Measurements from ENCODE around the gene RPP14.
"Not testable (repeated sequence)": the region's sequence is repeated elsewhere in the genome, so short reads cannot be mapped to it uniquely, and the experiment has no call there.

The RPP14 gene

GRCh38 chr3:58305882-58306711, at the start of gene RPP14, which contains the start of gene HTD2:
TSS of gene RPP14 (plus strand) at chr3:58306245. CDS start at chr3:58310330, 4,085 bp downstream.
TSS of gene HTD2 (plus strand) at chr3:58306520. CDS start at chr3:58317614, 11,094 bp downstream.
- DNase-seq, result peak; percentile 72

- no peak for DNase-seq
Observed at GRCh38 chr3:58256511-58256910, 49.5 kb upstream of the RPP14 start.

- no peak for DNase-seq
Observed at GRCh38 chr3:58258392-58259055, 47.5 kb upstream of the RPP14 start.

- no peak for DNase-seq
Observed at GRCh38 chr3:58260261-58260731, 45.7 kb upstream of the RPP14 start.

GRCh38 chr3:58260733-58261132, 45.3 kb upstream of the RPP14 start:
- no peak for DNase-seq

GRCh38 chr3:58261954-58262666, 43.9 kb upstream of the RPP14 start:
- DNase-seq, result no peak

GRCh38 chr3:58266577-58266976, 39.5 kb upstream of the RPP14 start:
- no peak for DNase-seq

GRCh38 chr3:58267543-58267942, 38.5 kb upstream of the RPP14 start:
- not testable (repeated sequence) for DNase-seq

- DNase-seq, result no peak
Observed at GRCh38 chr3:58269356-58269755, 36.7 kb upstream of the RPP14 start.

- no peak for DNase-seq
Observed at GRCh38 chr3:58270485-58270884, 35.6 kb upstream of the RPP14 start.

GRCh38 chr3:58271901-58272501, 34.0 kb upstream of the RPP14 start:
- DNase-seq, result no peak

- DNase-seq, result no peak
Observed at GRCh38 chr3:58272891-58273290, 33.2 kb upstream of the RPP14 start.

GRCh38 chr3:58273362-58273761, 32.7 kb upstream of the RPP14 start:
- not testable (repeated sequence) for DNase-seq

GRCh38 chr3:58274027-58274614, 31.9 kb upstream of the RPP14 start:
- no peak for DNase-seq

GRCh38 chr3:58281069-58281468, 25.0 kb upstream of the RPP14 start:
- no peak for DNase-seq

GRCh38 chr3:58285334-58285733, 20.7 kb upstream of the RPP14 start:
- no peak for DNase-seq

GRCh38 chr3:58287354-58287753, 18.7 kb upstream of the RPP14 start:
- DNase-seq, result no peak

GRCh38 chr3:58288011-58288728, 17.9 kb upstream of the RPP14 start:
- no peak for DNase-seq

GRCh38 chr3:58288964-58289613, 17.0 kb upstream of the RPP14 start:
- DNase-seq, result not testable (repeated sequence)

- DNase-seq, result not testable (repeated sequence)
Observed at GRCh38 chr3:58290446-58290845, 15.6 kb upstream of the RPP14 start.

GRCh38 chr3:58291671-58292338, 14.2 kb upstream of the RPP14 start:
- DNase-seq, result no peak

Data from NCI-H510A (cell line).